Common myeloid progenitor, CD34-positive (primary cell): ENCODE measurements around the gene ST6GALNAC3.

Experiments used
- CTCF ChIA-PET: fragments of 350-600 bp; sonication (Branson Sonifier 250); formaldehyde crosslinking; loops from one replicate; lab custom pipeline; 2021; ENCODE audit warnings: antibody characterized with exemption; lab: Charles Lee
- POLR2A ChIA-PET: fragments of 350-600 bp; sonication (Branson Sonifier 250); formaldehyde crosslinking; loops from one replicate; lab custom pipeline; 2021; ENCODE audit warnings: antibody characterized with exemption; lab: Charles Lee
- DNase-seq, 3 donors: peaks; one replicate each; pipeline versions ENCODE4 v3.0.0 to v3.0.0-alpha.2; 2013
- H3K27ac ChIP-seq, 2 experiments: 1 replicate in 1 of 2; 2 replicates in 1 of 2; pipeline ENCODE4 v1.7.0; 2013; ENCODE audit warnings: inconsistent platforms in 2 of 2, low read length in 2 of 2, mild to moderate bottlenecking in 2 of 2, low read depth in 1 of 2, moderate library complexity in 1 of 2; ENCODE audit not compliant: severe bottlenecking in 2 of 2, insufficient read depth in 1 of 2, poor library complexity in 1 of 2
- H3K27me3 ChIP-seq, 5 experiments: replicated peaks in 2 of 5; 1 replicate in 3 of 5; 2 replicates in 2 of 5; pipeline versions ENCODE4 v1.6.1 to v1.7.0; 2013; ENCODE audit warnings: low read length in 4 of 5, mild to moderate bottlenecking in 2 of 5, moderate library complexity in 2 of 5, inconsistent platforms in 1 of 5; ENCODE audit not compliant: insufficient read depth in 5 of 5, control insufficient read depth in 4 of 5
- H3K36me3 ChIP-seq, 4 experiments: 1 replicate in 2 of 4; 2 replicates in 2 of 4; pipeline versions ENCODE4 v1.6.1 to v1.7.0; 2013; ENCODE audit warnings: low read length in 3 of 4, control low read depth in 1 of 4, mild to moderate bottlenecking in 1 of 4; ENCODE audit not compliant: control insufficient read depth in 4 of 4, insufficient read depth in 4 of 4
- H3K4me1 ChIP-seq, 4 experiments: 1 replicate in 3 of 4; 2 replicates in 1 of 4; pipeline versions ENCODE4 v1.6.1 to v1.7.1; 2013; ENCODE audit warnings: low read length in 3 of 4, mild to moderate bottlenecking in 3 of 4, control low read depth in 1 of 4, inconsistent platforms in 1 of 4, moderate library complexity in 1 of 4; ENCODE audit not compliant: control insufficient read depth in 4 of 4, insufficient read depth in 4 of 4; ENCODE audit errors: control extremely low read depth in 1 of 4
- H3K4me3 ChIP-seq, 7 experiments: 1 replicate in 4 of 7; 2 replicates in 3 of 7; pipeline versions ENCODE4 v1.5.1 to v1.7.0; 2013; ENCODE audit warnings: mild to moderate bottlenecking in 7 of 7, low read length in 6 of 7, moderate library complexity in 6 of 7, inconsistent platforms in 2 of 7, low read depth in 2 of 7, control low read depth in 1 of 7; ENCODE audit not compliant: insufficient read depth in 4 of 7, control insufficient read depth in 1 of 7; ENCODE audit errors: extremely low read depth in 1 of 7
- H3K9me3 ChIP-seq, 5 experiments: 1 replicate in 4 of 5; 2 replicates in 1 of 5; pipeline versions ENCODE4 v1.6.1 to v1.7.1; 2013; ENCODE audit warnings: low read length in 4 of 5, mild to moderate bottlenecking in 2 of 5, inconsistent platforms in 1 of 5, low read depth in 1 of 5, moderate library complexity in 1 of 5; ENCODE audit not compliant: control insufficient read depth in 4 of 5, insufficient read depth in 2 of 5; ENCODE audit errors: control extremely low read depth in 1 of 5
- WGBS: methylation state at CpG from one replicate; pipeline ENCODE4 v1.1.5; 2013; ENCODE audit not compliant: insufficient coverage; 5-methylcytosine and 5-hydroxymethylcytosine counted together

Gene ST6GALNAC3

GRCh38 chr1:76501136-76501535 is 426.6 kb downstream of the ST6GALNAC3 start:
- Histone ChIP-seq H3K4me3 (no peak overlapping the region), H3K36me3 (no peaks in the 10 kb centered on the region), H3K4me1 (peaks cover 7 to 40% (median 15%) of the 10 kb centered on the region in 4 experiments), H3K9me3 (no peaks in the 10 kb centered on the region), H3K27ac (no peak overlapping the region), H3K27me3 (no peaks in the 10 kb centered on the region)
- ChIA-PET POLR2A (no interaction called here), CTCF (no interaction called here)
- no peak for DNase-seq
- no CpG with 5 or more reads among the region's 2 CpGs for WGBS

- DNase-seq: peak in 2 of 3 donors; percentile 60 to 66
- no peak overlapping the region for H3K4me3 ChIP-seq
- ChIA-PET CTCF (no interaction called here), POLR2A (no interaction called here)
- H3K9me3 ChIP-seq: no peaks in the 10 kb centered on the region
- 41% methylated on average over 7 of the region's 7 CpGs for WGBS
- H3K27me3 ChIP-seq: no peaks in the 10 kb centered on the region
- H3K27ac ChIP-seq: no peak overlapping the region
- peaks cover 7 to 40% (median 15%) of the 10 kb centered on the region in 4 experiments for H3K4me1 ChIP-seq
- H3K36me3 ChIP-seq: no peaks in the 10 kb centered on the region
Observed at GRCh38 chr1:76501586-76502219, 427.2 kb downstream of the ST6GALNAC3 start.

DNA sequence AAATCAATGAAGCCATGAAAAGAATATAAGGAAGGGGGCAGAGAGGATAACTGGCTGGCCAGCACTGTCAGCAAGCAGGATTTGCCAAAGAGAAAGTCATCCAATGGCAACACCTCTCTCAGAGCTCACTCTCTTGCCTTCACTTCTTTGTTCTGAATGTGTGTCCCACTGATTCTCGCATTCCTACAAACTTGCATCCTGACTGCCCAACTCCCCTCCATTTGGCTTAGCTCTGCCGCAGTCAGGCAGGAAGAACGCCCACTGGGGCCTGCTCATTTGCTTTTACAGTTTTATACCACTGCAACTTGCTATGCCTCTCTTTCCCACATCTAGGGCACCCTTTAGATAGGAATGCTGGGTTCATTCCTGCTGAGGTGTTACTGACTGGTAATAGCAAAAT is 428.6 kb downstream of the ST6GALNAC3 start:
- Histone ChIP-seq H3K36me3 (no peaks in the 10 kb centered on the region), H3K4me3 (no peak overlapping the region), H3K27me3 (no peaks in the 10 kb centered on the region), H3K27ac (no peak overlapping the region), H3K4me1 (peaks cover 7 to 40% (median 15%) of the 10 kb centered on the region in 4 experiments), H3K9me3 (no peaks in the 10 kb centered on the region)
- WGBS: 86% methylated on average over 1 of the region's 3 CpGs
- CTCF ChIA-PET: no interaction called here
- no peak for DNase-seq
- POLR2A ChIA-PET: no interaction called here

DNA sequence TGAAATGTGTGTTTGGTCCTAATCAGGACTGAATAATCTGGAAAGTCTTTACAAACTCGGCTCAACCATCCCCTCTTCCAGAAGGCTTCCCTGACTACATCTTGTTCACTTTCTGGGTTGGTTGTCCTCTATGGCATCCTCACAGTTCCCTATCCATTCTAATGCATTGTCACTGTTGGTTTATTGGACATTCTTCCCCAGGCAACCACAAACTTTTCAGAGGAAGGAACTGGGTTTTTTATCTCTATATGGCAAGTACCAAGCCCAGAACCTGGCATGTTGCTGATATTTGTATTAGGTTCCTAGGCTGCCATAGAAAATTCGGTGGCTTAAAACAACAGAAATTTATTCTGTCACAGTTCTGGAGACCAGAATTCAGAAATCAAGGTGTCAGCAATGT is 429.2 kb downstream of the ST6GALNAC3 start:
- Histone ChIP-seq H3K27me3 (no peaks in the 10 kb centered on the region), H3K36me3 (no peaks in the 10 kb centered on the region), H3K9me3 (no peaks in the 10 kb centered on the region), H3K4me1 (peaks cover 7 to 40% (median 15%) of the 10 kb centered on the region in 4 experiments), H3K4me3 (peak overlapping the region in 1 of 7 experiments; percentile 12), H3K27ac (no peak overlapping the region)
- DNase-seq: peak; percentile 58 to 87 (median 80)
- ChIA-PET POLR2A (no interaction called here), CTCF (no interaction called here)
- WGBS: 0% methylated on average over 1 of the region's 2 CpGs

DNA sequence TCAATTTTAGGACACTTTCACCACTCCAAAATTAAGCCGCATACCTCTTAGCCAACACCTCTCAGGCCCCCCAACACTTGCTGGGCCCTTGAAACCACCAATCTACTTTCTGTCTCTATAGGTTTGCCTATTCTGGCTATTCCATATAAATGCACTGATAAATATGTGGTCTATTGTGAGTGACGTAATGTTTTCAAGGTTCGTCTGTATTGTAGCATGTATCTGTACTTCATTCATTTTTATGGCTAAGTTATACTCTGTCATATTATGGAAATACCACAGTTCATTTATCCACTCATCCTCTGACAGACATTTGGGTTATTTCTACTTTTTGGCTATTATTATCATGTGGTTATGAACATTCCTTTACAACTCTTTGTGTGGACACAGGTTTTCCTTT is 432.8 kb downstream of the ST6GALNAC3 start:
- POLR2A ChIA-PET: no interaction called here
- Histone ChIP-seq H3K36me3 (no peaks in the 10 kb centered on the region), H3K4me3 (no peak overlapping the region), H3K9me3 (no peaks in the 10 kb centered on the region), H3K27ac (no peak overlapping the region), H3K27me3 (no peaks in the 10 kb centered on the region), H3K4me1 (peaks cover 0 to 35% (median 10%) of the 10 kb centered on the region in 4 experiments)
- CTCF ChIA-PET: interaction anchor here (1.3 kb wide), 1 partner anchor 9 kb away, joined by 3 read pairs; no protein-coding TSS in a partner anchor
- DNase-seq: no peak
- WGBS: 100% methylated on average over 1 of the region's 3 CpGs

- POLR2A ChIA-PET: no interaction called here
Observed at GRCh38 chr1:76508871-76509270, 434.3 kb downstream of the ST6GALNAC3 start.

DNA sequence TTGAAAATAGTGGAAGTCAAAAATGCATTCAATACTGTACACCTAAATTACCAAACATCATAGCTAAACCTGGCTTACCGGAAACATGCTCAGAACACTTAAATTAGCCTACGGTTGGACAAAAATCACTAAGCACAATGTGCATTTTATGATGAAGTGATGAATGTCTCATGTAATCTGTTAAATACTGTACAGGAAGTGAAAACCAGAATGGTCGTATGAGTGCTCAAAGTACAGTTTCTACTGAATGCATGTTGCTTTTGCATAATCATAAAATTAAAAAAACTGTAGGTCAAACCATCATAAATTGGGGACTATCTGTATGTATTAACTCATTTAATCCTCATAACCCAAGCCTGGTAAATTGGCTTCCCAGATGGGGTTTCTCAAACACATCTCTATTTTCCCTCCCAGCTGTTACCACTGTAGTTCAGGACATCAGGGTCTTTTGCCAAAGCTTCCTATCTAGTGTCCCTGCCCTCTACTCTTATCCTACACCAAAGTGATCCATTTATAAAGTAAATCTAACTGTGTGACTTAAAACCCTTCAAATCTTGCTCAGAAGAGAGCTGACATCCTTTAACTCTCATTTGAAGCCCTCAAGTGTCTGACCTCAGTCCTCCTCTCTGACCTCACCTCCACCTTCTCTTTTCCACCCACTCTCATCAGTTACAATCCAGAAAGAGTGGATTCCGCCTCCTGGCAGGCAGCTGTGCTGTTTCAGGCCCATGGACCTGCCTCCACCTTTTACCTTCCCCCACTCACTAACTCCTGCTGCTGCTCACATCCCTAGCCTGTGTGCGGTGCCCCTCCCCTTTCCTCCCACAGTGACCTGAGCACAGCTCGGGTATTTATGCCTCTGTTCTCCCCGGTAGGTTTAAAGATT is 436.4 kb downstream of the ST6GALNAC3 start:
- 42% methylated on average over 3 of the region's 7 CpGs for WGBS
- Histone ChIP-seq H3K27ac (no peak overlapping the region), H3K9me3 (no peaks in the 10 kb centered on the region), H3K4me3 (no peak overlapping the region), H3K4me1 (peaks cover 0 to 10% (median 0%) of the 10 kb centered on the region in 4 experiments), H3K27me3 (no peaks in the 10 kb centered on the region), H3K36me3 (no peaks in the 10 kb centered on the region)
- peak in 1 of 3 donors; percentile 25 for DNase-seq
- CTCF ChIA-PET: interaction anchor here (1.5 kb wide), 1 partner anchor 8 kb away, joined by 4 read pairs; no protein-coding TSS in a partner anchor
- POLR2A ChIA-PET: no interaction called here

More at GRCh38 chr1:76508871-76509270, 434.3 kb downstream of the ST6GALNAC3 start:
- CTCF ChIA-PET: interaction anchor here (1.5 kb wide), 1 partner anchor 10 kb away, joined by 4 read pairs; no protein-coding TSS in a partner anchor
- WGBS: 100% methylated on average over 2 of the region's 3 CpGs
- Histone ChIP-seq H3K36me3 (no peaks in the 10 kb centered on the region), H3K4me3 (no peak overlapping the region), H3K27me3 (no peaks in the 10 kb centered on the region), H3K9me3 (no peaks in the 10 kb centered on the region), H3K4me1 (peaks cover 0 to 27% (median 8%) of the 10 kb centered on the region in 4 experiments), H3K27ac (no peak overlapping the region)
- DNase-seq: no peak
